T-cell (primary cell): ENCODE data around the gene PCDHA10. TPM values are rescaled to one million over a fixed set of nuclear protein-coding genes. Genes with fewer than 3 reads are reported as not detected.
"Not testable (repeated sequence)": the region's sequence is repeated elsewhere in the genome, so short reads cannot be mapped to it uniquely, and the experiment has no call there.

ENCODE experiments used
- ATAC-seq, 4 experiments: fragments of 200-7000 bp in 3 of 4; fragments of 150-1000 bp in 1 of 4; cut with Tn5 transposase; replicated peaks in 1 of 4; 1 replicate in 3 of 4; 2 replicates in 1 of 4; pipeline ENCODE4 v1.10.0; 2021; ENCODE audit warnings: moderate library complexity in 3 of 4, mild to moderate bottlenecking in 2 of 4, moderate number of reproducible peaks in 1 of 4
- CTCF ChIA-PET, 2 donors: fragments of 300-600 bp; sonication (Branson Sonifier 250); formaldehyde crosslinking; loops; one replicate each; lab custom pipeline; 2022; ENCODE audit warnings: antibody characterized with exemption in 2 of 2; lab: Charles Lee
- POLR2A ChIA-PET, 2 donors: fragments of 300-600 bp; sonication (Branson Sonifier 250); formaldehyde crosslinking; loops; one replicate each; lab custom pipeline; 2022; ENCODE audit warnings: antibody characterized with exemption in 2 of 2; lab: Charles Lee
- DNase-seq, 35 experiments: peaks; one replicate each; pipeline versions ENCODE4 v3.0.0 to v3.0.0-alpha.2; 2013 to 2023
- H3K27ac ChIP-seq: one replicate; pipeline ENCODE4 v1.5.1; 2013; ENCODE audit warnings: low read length
- H3K27me3 ChIP-seq, 2 experiments: replicated peaks in 1 of 2; 1 replicate in 1 of 2; 2 replicates in 1 of 2; pipeline versions ENCODE4 v1.6.1 to v1.7.0; 2013; ENCODE audit warnings: low read length in 1 of 2, mixed read lengths in 1 of 2; ENCODE audit not compliant: control insufficient read depth in 2 of 2, insufficient read depth in 2 of 2; ENCODE audit errors: extremely low read depth in 1 of 2
- H3K36me3 ChIP-seq, 2 donors: 1 replicate in 1 of 2; 2 replicates in 1 of 2; pipeline versions ENCODE4 v1.6.1 to v1.7.0; 2013; ENCODE audit warnings: low read length in 1 of 2; ENCODE audit not compliant: control insufficient read depth in 2 of 2, insufficient read depth in 1 of 2; ENCODE audit errors: extremely low read depth in 1 of 2
- H3K4me1 ChIP-seq, 2 experiments: 1 replicate in 1 of 2; 2 replicates in 1 of 2; pipeline versions ENCODE4 v1.6.1 to v1.7.0; 2013; ENCODE audit warnings: low read length in 2 of 2, mixed read lengths in 1 of 2; ENCODE audit not compliant: insufficient read depth in 2 of 2, control insufficient read depth in 1 of 2; ENCODE audit errors: extremely low read depth in 1 of 2
- H3K4me3 ChIP-seq, 2 donors: 1 replicate in 1 of 2; 2 replicates in 1 of 2; pipeline versions ENCODE4 v1.5.1 to v1.7.0; 2013; ENCODE audit warnings: mild to moderate bottlenecking in 2 of 2, low read length in 1 of 2, moderate library complexity in 1 of 2; ENCODE audit not compliant: control insufficient read depth in 1 of 2; ENCODE audit errors: extremely low read depth in 1 of 2
- H3K9me3 ChIP-seq: 2 replicates; pipeline ENCODE4 v1.7.0; 2013
- H3K27ac Mint-ChIP-seq, 2 donors: one replicate each; pipeline ENCODE4 v1.8.0; 2020 to 2021; ENCODE audit warnings: mild to moderate bottlenecking in 2 of 2, mixed read lengths in 2 of 2
- H3K27me3 Mint-ChIP-seq, 2 donors: one replicate each; pipeline ENCODE4 v1.8.0; 2021 to 2022; ENCODE audit warnings: mixed read lengths in 2 of 2
- H3K36me3 Mint-ChIP-seq: one replicate; pipeline ENCODE4 v1.8.0; 2021; ENCODE audit warnings: mixed read lengths
- H3K4me1 Mint-ChIP-seq, 3 donors: one replicate each; pipeline ENCODE4 v1.8.0; 2020 to 2022; ENCODE audit warnings: mixed read lengths in 3 of 3, mild to moderate bottlenecking in 1 of 3
- H3K4me3 Mint-ChIP-seq, 3 donors: one replicate each; pipeline ENCODE4 v1.8.0; 2020 to 2022; ENCODE audit warnings: mild to moderate bottlenecking in 3 of 3, mixed read lengths in 3 of 3, moderate library complexity in 3 of 3
- H3K9me3 Mint-ChIP-seq, 3 donors: one replicate each; pipeline ENCODE4 v1.8.0; 2020 to 2022; ENCODE audit warnings: mixed read lengths in 3 of 3
- WGBS: methylation state at CpG from one replicate; pipeline ENCODE4 v1.1.5; 2013; ENCODE audit warnings: missing lambda C conversion rate; ENCODE audit not compliant: insufficient coverage; 5-methylcytosine and 5-hydroxymethylcytosine counted together
- total RNA-seq, 35 experiments: library from RNA in 6 of 35; stranded (reverse) in 6 of 35; fragments of 120-200 nt in 1 of 35; gene quantifications; one replicate each; pipeline versions ENCODE4 v1.2.1 to v1.2.4 and lab custom pipeline; 2013 to 2026

PCDHA10 gene
- total RNA-seq, 5 donors from 2014 or later (not counting 1 experiment from before 2014, with no cell fraction given) = 0.07 TPM; not detected in 4

- ChIA-PET CTCF (no interaction called here), POLR2A (no interaction called here)
- H3K4me3 ChIP-seq = no peak within 1 kb of the TSS
- no peak for DNase-seq
- H3K27me3 ChIP-seq = peaks cover 0 to 19% of the 10 kb centered on the region in 2 experiments
- H3K36me3 Mint-ChIP-seq = no peaks in the 10 kb centered on the region
- no peak within 1 kb of the TSS for H3K27ac Mint-ChIP-seq
- H3K9me3 Mint-ChIP-seq = peaks cover 0 to 20% (median 13%) of the 10 kb centered on the region in 3 donors
- no peaks in the 10 kb centered on the region for H3K9me3 ChIP-seq
- no peak within 1 kb of the TSS for H3K27ac ChIP-seq
- H3K27me3 Mint-ChIP-seq = peaks cover 16 to 21% of the 10 kb centered on the region in 2 donors
- WGBS = 44% methylated on average over 30 of the region's 39 CpGs
- H3K4me3 Mint-ChIP-seq = no peak within 1 kb of the TSS
- H3K4me1 ChIP-seq = no peaks in the 10 kb centered on the region
- no peaks in the 10 kb centered on the region for H3K36me3 ChIP-seq
- H3K4me1 Mint-ChIP-seq = no peaks in the 10 kb centered on the region
- ATAC-seq = no peak
These were observed 34.1 kb upstream of the PCDHA10 start, which contains the start of gene PCDHA5 for GRCh38 chr5:140821375-140822280. PCDHA5 (plus strand) TSS chr5:140821613.

GRCh38 chr5:140822281-140822629 lies 33.4 kb upstream of the PCDHA10 start:
- H3K9me3 Mint-ChIP-seq = peaks cover 0 to 24% (median 18%) of the 10 kb centered on the region in 3 donors
- no peak overlapping the region for H3K27ac ChIP-seq
- no peaks in the 10 kb centered on the region for H3K4me1 ChIP-seq
- peaks cover 4% of the 10 kb centered on the region for H3K36me3 Mint-ChIP-seq
- no peak overlapping the region for H3K4me3 ChIP-seq
- H3K36me3 ChIP-seq = no peaks in the 10 kb centered on the region
- peaks cover 22 to 25% of the 10 kb centered on the region in 2 donors for H3K27me3 Mint-ChIP-seq
- POLR2A ChIA-PET = no interaction called here
- peaks cover 0 to 19% of the 10 kb centered on the region in 2 experiments for H3K27me3 ChIP-seq
- H3K9me3 ChIP-seq = no peaks in the 10 kb centered on the region
- CTCF ChIA-PET = no interaction called here
- no peak overlapping the region for H3K4me3 Mint-ChIP-seq
- no peaks in the 10 kb centered on the region for H3K4me1 Mint-ChIP-seq
- DNase-seq (no peak), ATAC-seq (no peak)
- 40% methylated on average over 2 of the region's 6 CpGs for WGBS
- H3K27ac Mint-ChIP-seq = no peak overlapping the region

GRCh38 chr5:140822969-140823368 lies 32.7 kb upstream of the PCDHA10 start:
- H3K4me3 ChIP-seq, H3K27ac Mint-ChIP-seq, H3K4me3 Mint-ChIP-seq, H3K27ac ChIP-seq, ATAC-seq, H3K9me3 ChIP-seq, H3K4me1 ChIP-seq, H3K36me3 ChIP-seq, POLR2A ChIA-PET, H3K36me3 Mint-ChIP-seq, DNase-seq, H3K4me1 Mint-ChIP-seq, CTCF ChIA-PET: not testable (repeated sequence)
- 59% methylated on average over 43 of the region's 48 CpGs for WGBS
- peaks cover 0 to 20% of the 10 kb centered on the region in 2 experiments for H3K27me3 ChIP-seq
- Mint-ChIP-seq H3K9me3 (peaks cover 0 to 20% (median 19%) of the 10 kb centered on the region in 3 donors), H3K27me3 (peaks cover 18 to 30% of the 10 kb centered on the region in 2 donors)

GRCh38 chr5:140823475-140823874 lies 32.2 kb upstream of the PCDHA10 start:
- Histone ChIP-seq H3K27me3 (peaks cover 0 to 25% of the 10 kb centered on the region in 2 experiments), H3K27ac (no peak overlapping the region), H3K4me1 (no peaks in the 10 kb centered on the region), H3K4me3 (no peak overlapping the region), H3K9me3 (no peaks in the 10 kb centered on the region), H3K36me3 (no peaks in the 10 kb centered on the region)
- DNase-seq (no peak), ATAC-seq (no peak)
- ChIA-PET POLR2A (no interaction called here), CTCF (no interaction called here)
- no peaks in the 10 kb centered on the region for H3K4me1 Mint-ChIP-seq
- H3K36me3 Mint-ChIP-seq = peaks cover 5% of the 10 kb centered on the region
- H3K27ac Mint-ChIP-seq = no peak overlapping the region
- WGBS = 65% methylated on average over 38 of the region's 38 CpGs
- no peak overlapping the region for H3K4me3 Mint-ChIP-seq
- H3K27me3 Mint-ChIP-seq = peaks cover 19 to 33% of the 10 kb centered on the region in 2 donors
- peaks cover 0 to 19% (median 19%) of the 10 kb centered on the region in 3 donors for H3K9me3 Mint-ChIP-seq

GRCh38 chr5:140827704-140828361 lies 27.9 kb upstream of the PCDHA10 start, which contains the start of gene PCDHA6:
PCDHA6 (plus strand) TSS chr5:140827960; CDS start chr5:140828092, 132 bp downstream.
- no peak for DNase-seq
- Mint-ChIP-seq H3K36me3 (peaks cover 8% of the 10 kb centered on the region), H3K4me1 (no peaks in the 10 kb centered on the region), H3K4me3 (no peak within 1 kb of the TSS), H3K27me3 (peaks cover 27 to 41% of the 10 kb centered on the region in 2 donors), H3K9me3 (peaks cover 4 to 25% (median 13%) of the 10 kb centered on the region in 3 donors), H3K27ac (no peak within 1 kb of the TSS)
- ChIA-PET POLR2A (no interaction called here), CTCF (no interaction called here)
- Histone ChIP-seq H3K27me3 (peaks cover 0 to 27% of the 10 kb centered on the region in 2 experiments), H3K36me3 (no peaks in the 10 kb centered on the region), H3K27ac (no peak within 1 kb of the TSS), H3K4me3 (no peak within 1 kb of the TSS), H3K9me3 (no peaks in the 10 kb centered on the region), H3K4me1 (no peaks in the 10 kb centered on the region)
- 37% methylated on average over 18 of the region's 27 CpGs for WGBS
- no peak for ATAC-seq

GRCh38 chr5:140828362-140828737 lies 27.3 kb upstream of the PCDHA10 start:
- POLR2A ChIA-PET = no interaction called here
- peaks cover 31 to 44% of the 10 kb centered on the region in 2 donors for H3K27me3 Mint-ChIP-seq
- WGBS = 38% methylated on average over 7 of the region's 18 CpGs
- no peak overlapping the region for H3K27ac ChIP-seq
- H3K4me1 Mint-ChIP-seq = no peaks in the 10 kb centered on the region
- H3K4me1 ChIP-seq = no peaks in the 10 kb centered on the region
- H3K27ac Mint-ChIP-seq = no peak overlapping the region
- peaks cover 11% of the 10 kb centered on the region for H3K36me3 Mint-ChIP-seq
- H3K4me3 Mint-ChIP-seq = no peak overlapping the region
- DNase-seq (no peak), ATAC-seq (no peak)
- H3K36me3 ChIP-seq = no peaks in the 10 kb centered on the region
- no peaks in the 10 kb centered on the region for H3K9me3 ChIP-seq
- H3K4me3 ChIP-seq = no peak overlapping the region
- peaks cover 0 to 27% of the 10 kb centered on the region in 2 experiments for H3K27me3 ChIP-seq
- CTCF ChIA-PET = no interaction called here
- peaks cover 8 to 27% (median 17%) of the 10 kb centered on the region in 3 donors for H3K9me3 Mint-ChIP-seq
